ENCODE measurements around the gene FTO. TPM values are rescaled to one million over a fixed set of nuclear protein-coding genes. Genes with fewer than 3 reads are reported as not detected.

Gene FTO
- total RNA-seq, 2 donors from 2014 or later, result 72.7 to 73.6 TPM

GRCh38 chr16:54073356-54073755 is 369.4 kb downstream of the FTO start:
- H3K4me1 ChIP-seq (replicated peaks), result no peaks in the 10 kb centered on the region
- DNase-seq (ENCODE audit: low spot score), result no peak
- 67% methylated on average over 3 of the region's 3 CpGs for WGBS
- H3K36me3 ChIP-seq, result no peaks in the 10 kb centered on the region
- intact Hi-C loops (cut with DNase I), result no loop called here
- H3K4me3 ChIP-seq, result no peak overlapping the region
- no peak for TF ChIP-seq CTCF (IDR thresholded peaks at IDR 0.05)
- TF ChIP-seq POLR2A (IDR thresholded peaks at IDR 0.05), result no peak
- no peak for TF ChIP-seq POLR2AphosphoS5 (IDR thresholded peaks at IDR 0.05)
- H3K27me3 ChIP-seq (replicated peaks; ENCODE audit: insufficient read depth), result no peaks in the 10 kb centered on the region
- no peak overlapping the region for H3K27ac ChIP-seq
- H3K9me3 ChIP-seq, result no peaks in the 10 kb centered on the region

- intact Hi-C loops (cut with DNase I), result no loop called here
- 70% methylated on average over 4 of the region's 4 CpGs for WGBS
Measured at GRCh38 chr16:54075446-54075845, 371.5 kb downstream of the FTO start.

GRCh38 chr16:54076006-54076504 is 372.1 kb downstream of the FTO start:
- Histone ChIP-seq H3K36me3 (no peaks in the 10 kb centered on the region), H3K4me3 (no peak overlapping the region), H3K27ac (no peak overlapping the region), H3K27me3 (replicated peaks; ENCODE audit: insufficient read depth) (no peaks in the 10 kb centered on the region), H3K4me1 (replicated peaks) (peaks cover 2% of the 10 kb centered on the region), H3K9me3 (no peaks in the 10 kb centered on the region)
- 64% methylated on average over 3 of the region's 3 CpGs for WGBS
- TF ChIP-seq POLR2A (IDR thresholded peaks at IDR 0.05), result no peak
- TF ChIP-seq POLR2AphosphoS5 (IDR thresholded peaks at IDR 0.05), result peak; percentile 58
- no peak for TF ChIP-seq CTCF (IDR thresholded peaks at IDR 0.05)
- intact Hi-C loops (cut with DNase I), result no loop called here
- DNase-seq (ENCODE audit: low spot score), result no peak

More at GRCh38 chr16:54075446-54075845, 371.5 kb downstream of the FTO start:
- no peak for TF ChIP-seq POLR2AphosphoS5 (IDR thresholded peaks at IDR 0.05)
- no peak for TF ChIP-seq CTCF (IDR thresholded peaks at IDR 0.05)
- TF ChIP-seq POLR2A (IDR thresholded peaks at IDR 0.05), result no peak
- H3K36me3 ChIP-seq, result no peaks in the 10 kb centered on the region
- no peaks in the 10 kb centered on the region for H3K4me1 ChIP-seq (replicated peaks)
- no peak for DNase-seq (ENCODE audit: low spot score)
- H3K4me3 ChIP-seq, result no peak overlapping the region
- H3K9me3 ChIP-seq, result no peaks in the 10 kb centered on the region
- no peaks in the 10 kb centered on the region for H3K27me3 ChIP-seq (replicated peaks; ENCODE audit: insufficient read depth)
- no peak overlapping the region for H3K27ac ChIP-seq

- DNase-seq (ENCODE audit: low spot score), result no peak
- Histone ChIP-seq H3K27ac (no peak overlapping the region), H3K4me3 (no peak overlapping the region), H3K27me3 (replicated peaks; ENCODE audit: insufficient read depth) (no peaks in the 10 kb centered on the region), H3K36me3 (no peaks in the 10 kb centered on the region), H3K9me3 (no peaks in the 10 kb centered on the region), H3K4me1 (replicated peaks) (peaks cover 6% of the 10 kb centered on the region)
- WGBS, result 83% methylated on average over 9 of the region's 9 CpGs
- intact Hi-C loops (cut with DNase I), result no loop called here
- TF ChIP-seq CTCF (IDR thresholded peaks at IDR 0.05), result no peak
- TF ChIP-seq POLR2A (IDR thresholded peaks at IDR 0.05), result no peak
- TF ChIP-seq POLR2AphosphoS5 (IDR thresholded peaks at IDR 0.05), result no peak
Measured at GRCh38 chr16:54077050-54077821, 373.3 kb downstream of the FTO start.

- Histone ChIP-seq H3K36me3 (no peaks in the 10 kb centered on the region), H3K27ac (peak overlapping the region; percentile 81), H3K9me3 (no peaks in the 10 kb centered on the region), H3K4me3 (no peak overlapping the region), H3K27me3 (replicated peaks; ENCODE audit: insufficient read depth) (no peaks in the 10 kb centered on the region), H3K4me1 (replicated peaks) (peaks cover 6% of the 10 kb centered on the region)
- 31% methylated on average over 7 of the region's 7 CpGs for WGBS
- TF ChIP-seq POLR2A (IDR thresholded peaks at IDR 0.05) (no peak), CTCF (IDR thresholded peaks at IDR 0.05) (no peak), POLR2AphosphoS5 (IDR thresholded peaks at IDR 0.05) (peak; percentile 98)
- peak; percentile 92 for DNase-seq (ENCODE audit: low spot score)
- intact Hi-C loops (cut with DNase I), result no loop called here
Measured at GRCh38 chr16:54080524-54081008, 376.6 kb downstream of the FTO start.

All from prostate gland (tissue), 2 donors.